Endometrial microvascular endothelial cells (primary cell): ENCODE data around the gene TRIM43B. TPM values are rescaled to one million over a fixed set of nuclear protein-coding genes. Genes with fewer than 3 reads are reported as not detected.
"Not testable (repeated sequence)": the region's sequence is repeated elsewhere in the genome, so short reads cannot be mapped to it uniquely, and the experiment has no call there.

Experiments used
- in situ Hi-C: cut with HindIII; loops from 2 replicates; pipeline ENCODE4 v1.10.0; 2017; ENCODE audit warnings: low sequenced_read_pairs, low pct_unique_long_range_greater_than_20kb; ENCODE audit errors: inconsistent ontology term
- total RNA-seq: library from RNA; depleted of rRNA; stranded (reverse); fragments of >200 nt; gene quantifications from one replicate; pipeline ENCODE4 v1.2.3, GENCODE V29; 2015; ENCODE audit errors: inconsistent ontology term

The TRIM43B gene
- total RNA-seq, result not detected

- in situ Hi-C loops, result not testable (repeated sequence)
Measured at GRCh38 chr2:95484654-95485053, at the start of gene TRIM43B. Gene TRIM43B (minus strand): TSS chr2:95484754. CDS start chr2:95482714, 2,040 bp downstream.

DNA sequence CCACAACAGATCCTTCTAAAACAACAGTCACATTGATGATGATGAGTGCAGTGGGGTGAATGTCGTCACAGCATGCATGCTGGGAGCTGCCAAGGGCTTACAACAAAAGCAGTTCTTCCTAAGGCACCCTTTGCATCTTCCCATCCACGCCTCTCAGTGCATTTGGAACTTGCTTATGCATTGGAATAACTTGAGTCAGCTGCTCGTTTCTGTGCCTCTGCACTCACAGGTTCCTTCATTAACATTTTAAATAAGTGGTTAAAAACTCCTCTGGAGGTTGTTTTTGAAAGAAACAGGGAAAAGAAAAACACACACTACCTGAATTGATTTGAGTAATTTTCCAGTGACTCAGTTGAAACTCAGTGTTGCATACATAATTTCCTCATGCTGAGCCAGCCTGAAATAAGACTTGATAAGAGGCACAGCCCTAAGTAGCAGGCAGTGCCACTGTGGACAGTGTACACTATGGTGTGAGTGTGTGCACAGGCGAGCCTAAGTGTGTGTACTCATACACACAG is 46.8 kb upstream of the TRIM43B start:
- in situ Hi-C loops, result no loop called here

DNA sequence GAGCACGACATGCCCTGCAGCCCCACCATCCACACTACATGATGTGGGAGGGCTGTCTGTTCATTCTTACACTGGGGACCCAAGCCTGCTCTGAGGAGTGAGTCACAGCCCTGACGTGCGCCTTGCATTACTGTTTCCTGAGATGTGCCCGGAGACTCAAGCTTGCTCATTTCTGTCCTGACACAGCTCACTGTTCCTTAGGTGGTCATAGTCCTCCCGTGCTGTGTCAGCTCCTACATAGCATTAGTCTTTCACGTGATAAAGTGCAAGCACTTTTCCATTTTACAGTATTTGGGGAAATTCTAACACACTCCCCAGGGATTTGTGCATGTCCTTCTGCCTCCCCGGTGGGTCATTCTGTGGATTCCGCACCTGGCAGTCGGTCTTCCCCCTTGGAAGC is 46.2 kb upstream of the TRIM43B start:
- in situ Hi-C loops, result no loop called here

DNA sequence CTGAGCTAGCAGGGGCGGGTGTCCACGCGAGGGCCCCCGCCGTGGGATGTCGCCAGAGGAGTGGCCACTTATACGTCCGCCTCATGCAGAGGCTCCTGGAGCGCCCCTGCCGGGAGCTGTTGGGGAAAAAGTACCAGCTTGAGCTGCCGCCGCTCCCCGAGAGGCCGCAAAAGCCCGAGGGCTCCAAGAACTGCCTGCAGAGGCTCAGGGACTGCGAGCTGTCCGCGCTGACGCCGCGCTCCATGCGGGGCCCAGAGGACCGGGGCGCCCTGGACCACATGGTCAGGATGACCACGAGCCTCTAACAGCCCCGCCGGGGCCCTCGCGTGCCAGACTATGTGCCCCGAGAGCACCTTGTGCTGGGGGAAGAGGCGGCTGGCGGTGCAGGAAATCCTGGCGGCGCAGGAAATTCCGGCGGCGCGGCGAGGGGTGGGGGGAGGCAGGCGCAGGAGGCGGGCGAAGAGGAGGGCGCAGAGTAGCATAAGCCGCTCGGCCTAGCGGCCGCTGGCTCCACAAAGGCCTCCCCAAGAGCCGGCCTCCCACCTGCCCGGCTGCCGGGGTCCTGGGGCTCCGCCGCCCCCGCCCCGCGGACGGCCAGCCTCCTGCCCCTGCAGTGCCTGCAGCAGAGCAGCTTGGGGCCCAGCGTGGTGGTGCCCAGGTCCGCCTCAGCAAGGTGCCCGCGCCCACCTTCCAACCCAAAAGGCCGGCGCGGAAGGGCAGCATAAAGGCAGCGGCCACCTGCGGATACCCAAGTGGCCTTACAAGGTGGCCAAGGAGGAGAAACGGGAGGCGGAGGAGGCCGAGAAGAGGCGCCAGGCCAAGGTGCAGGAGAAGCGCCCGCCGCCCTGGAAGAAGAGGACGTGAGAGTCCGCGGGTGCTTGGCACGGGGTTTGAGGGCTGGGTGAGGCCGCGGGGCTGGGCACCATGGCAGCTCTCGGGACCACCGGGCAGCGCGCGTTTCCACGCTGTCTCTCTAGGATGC is 42.1 kb upstream of the TRIM43B start:
- in situ Hi-C loops, result no loop called here

DNA sequence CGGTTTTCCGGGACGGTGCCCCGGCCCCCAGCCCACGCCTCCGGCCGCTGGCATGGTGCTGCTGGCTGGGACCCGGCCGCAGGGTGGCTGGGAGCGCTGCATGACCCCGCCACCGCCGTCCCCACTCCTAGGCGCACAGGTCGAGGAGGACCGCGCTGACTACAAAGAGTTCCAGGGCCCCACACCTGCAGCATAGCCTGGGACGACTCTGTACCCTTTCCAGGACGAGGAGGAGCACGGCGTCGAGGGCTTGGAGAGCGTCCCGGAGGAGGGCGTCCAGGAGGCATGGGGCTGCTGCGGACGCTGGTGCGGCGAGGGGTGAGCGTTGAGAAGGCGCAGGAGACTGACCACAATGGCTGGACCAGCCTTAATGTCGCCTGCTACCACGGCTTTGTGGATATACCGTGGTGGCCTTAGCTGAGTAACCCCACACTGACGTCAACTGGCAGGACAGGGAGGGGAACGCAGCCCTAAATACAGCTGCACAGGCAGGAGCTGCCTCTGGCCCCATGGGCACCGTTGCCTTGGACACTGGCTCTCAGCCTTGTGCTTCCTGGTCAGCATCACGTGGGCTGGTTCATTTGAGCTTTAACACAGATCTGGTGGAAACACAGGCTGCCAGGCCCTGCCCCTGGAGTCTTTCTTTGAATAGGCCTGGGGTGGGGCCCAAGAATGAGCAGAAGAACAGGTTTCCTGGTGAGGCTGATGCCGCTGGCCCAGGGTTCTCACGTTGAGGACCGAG is 40.9 kb upstream of the TRIM43B start:
- in situ Hi-C loops, result no loop called here

GRCh38 chr2:95524195-95524594 is 39.6 kb upstream of the TRIM43B start:
- in situ Hi-C loops, result no loop called here

- in situ Hi-C loops, result no loop called here
Measured at GRCh38 chr2:95514718-95515117, 30.2 kb upstream of the TRIM43B start.

- in situ Hi-C loops, result not testable (repeated sequence)
Measured at GRCh38 chr2:95514226-95514625, 29.7 kb upstream of the TRIM43B start.

GRCh38 chr2:95509408-95509807 is 24.9 kb upstream of the TRIM43B start:
- in situ Hi-C loops, result no loop called here

DNA sequence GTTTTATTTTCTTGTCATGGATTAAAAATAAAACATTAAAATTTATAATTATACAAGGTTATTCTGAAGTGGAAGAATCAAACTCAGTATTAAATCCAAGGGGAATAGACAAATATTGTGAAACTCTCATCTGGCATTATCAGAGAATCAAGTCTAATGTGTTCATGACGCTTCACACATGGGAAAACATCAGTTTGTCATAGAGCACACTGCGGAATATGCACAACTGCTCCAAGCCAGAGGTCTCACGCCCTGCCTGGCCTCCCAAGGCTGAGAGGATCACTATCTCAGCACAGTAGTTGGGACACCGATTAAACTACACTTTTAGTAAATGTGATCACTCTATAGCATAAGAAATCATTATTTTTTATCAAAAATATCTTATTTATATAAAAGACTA is 20.7 kb upstream of the TRIM43B start:
- in situ Hi-C loops, result no loop called here

GRCh38 chr2:95500854-95501253 is 16.3 kb upstream of the TRIM43B start:
- in situ Hi-C loops, result no loop called here

- in situ Hi-C loops, result not testable (repeated sequence)
Measured at GRCh38 chr2:95492076-95492475, 7.5 kb upstream of the TRIM43B start.

DNA sequence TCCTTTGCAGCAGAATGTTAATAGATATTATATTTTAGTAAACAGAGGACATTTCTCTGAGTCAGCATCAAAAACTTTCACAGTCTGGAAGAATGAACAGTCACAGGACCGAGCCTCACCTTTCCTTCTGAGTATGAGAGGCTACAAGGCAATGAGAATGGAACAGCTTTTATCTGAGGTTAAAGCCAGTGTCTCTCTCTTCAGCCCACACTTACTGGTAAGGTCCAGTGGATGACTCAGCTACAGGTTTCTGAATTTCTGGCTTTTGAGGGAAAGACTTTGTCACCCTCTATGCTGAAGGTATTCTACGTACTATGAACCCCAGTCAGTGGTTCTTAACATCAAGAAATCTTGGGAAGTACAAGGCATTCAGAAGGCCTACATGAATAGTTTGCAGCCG is 9.5 kb downstream of the TRIM43B start:
- in situ Hi-C loops, result not testable (repeated sequence)

- in situ Hi-C loops, result not testable (repeated sequence)
Measured at GRCh38 chr2:95467984-95468383, 16.6 kb downstream of the TRIM43B start.

DNA sequence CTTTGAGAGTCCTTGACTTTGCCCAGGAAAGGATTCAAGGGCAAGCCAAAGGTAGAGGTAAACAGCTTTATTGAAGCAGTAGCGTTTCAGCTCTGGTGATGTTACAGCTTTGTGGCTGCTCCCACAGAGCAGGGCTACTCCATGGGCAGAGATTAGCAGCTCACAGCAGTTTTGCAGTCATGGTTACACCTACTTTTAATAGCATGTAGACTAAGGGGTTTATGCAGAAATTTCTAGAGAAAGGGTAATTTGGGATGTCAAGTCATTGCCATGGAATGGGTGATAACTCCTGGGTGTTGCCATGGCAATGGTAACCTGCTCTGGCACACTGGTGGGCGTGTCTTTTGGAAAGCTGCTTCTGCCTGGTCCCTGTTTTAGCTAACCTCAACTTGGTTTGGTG is 18.0 kb downstream of the TRIM43B start:
- in situ Hi-C loops, result not testable (repeated sequence)

DNA sequence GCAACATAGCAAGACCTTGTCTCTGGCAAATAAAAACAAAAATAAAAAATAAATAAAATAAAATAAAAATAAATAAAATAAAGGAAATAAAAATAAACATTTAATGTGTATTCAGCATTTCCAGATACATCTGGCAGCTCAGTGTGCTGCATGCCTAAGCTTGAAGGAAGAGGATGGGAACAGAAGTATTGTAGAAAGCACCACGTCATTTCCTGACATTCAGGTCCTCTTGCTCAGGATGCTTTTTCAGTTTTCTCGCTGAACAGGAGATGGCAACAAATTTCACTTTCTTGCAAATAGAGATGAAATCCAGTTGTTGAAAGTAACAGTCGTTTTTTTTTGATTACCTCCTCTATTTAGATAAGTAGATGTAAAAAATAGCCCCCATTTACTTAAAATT is 21.3 kb downstream of the TRIM43B start:
- in situ Hi-C loops, result not testable (repeated sequence)

DNA sequence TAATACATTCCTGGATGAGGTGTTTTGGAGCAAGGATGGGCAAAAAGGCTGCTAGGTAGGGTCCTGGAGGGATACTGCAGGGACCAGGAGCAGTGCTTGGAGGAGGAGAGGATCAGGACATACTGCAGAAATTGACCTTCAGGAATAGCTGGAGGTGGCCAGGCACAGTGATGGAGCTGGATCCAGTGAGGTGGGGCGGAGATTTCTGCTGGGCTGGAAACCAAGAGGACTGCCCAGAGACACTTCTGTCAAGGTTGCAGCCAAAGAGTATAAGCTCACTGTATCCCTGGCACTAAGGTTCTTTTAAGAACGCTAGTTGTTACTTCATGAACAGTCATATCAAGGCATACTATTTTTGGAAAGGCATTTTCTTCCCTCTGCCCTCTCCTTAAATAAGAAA is 39.2 kb downstream of the TRIM43B start:
- in situ Hi-C loops, result not testable (repeated sequence)

DNA sequence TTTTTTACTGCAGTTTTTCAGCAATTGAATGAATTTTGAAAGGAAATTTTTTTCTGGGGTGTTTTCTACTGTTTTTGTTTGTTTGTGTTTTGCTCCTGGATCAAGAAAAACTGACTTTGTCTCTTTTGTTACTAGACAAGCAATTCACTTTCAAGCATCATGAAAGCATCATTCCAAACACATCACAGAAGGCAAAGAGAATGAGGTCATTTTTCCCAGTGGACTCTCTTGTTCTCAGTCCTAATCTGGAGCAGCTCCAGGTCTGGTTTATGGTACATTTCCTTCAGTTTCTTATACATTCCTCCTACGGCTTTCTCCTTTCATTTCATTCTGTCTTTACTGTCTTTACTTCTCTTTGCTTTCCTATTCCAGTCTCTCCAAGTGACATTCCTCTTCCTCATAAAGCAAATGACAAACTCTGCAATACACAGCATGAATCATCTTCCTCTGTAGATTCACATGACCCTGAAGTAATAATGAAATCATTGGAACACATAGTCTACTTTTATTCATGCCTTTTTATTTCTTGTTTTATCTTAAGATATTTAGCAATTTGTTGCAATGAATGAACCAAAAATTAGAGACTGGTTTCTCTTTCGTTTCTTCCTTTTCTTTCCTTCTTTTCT is 42.0 kb downstream of the TRIM43B start:
- in situ Hi-C loops, result not testable (repeated sequence)

- in situ Hi-C loops, result not testable (repeated sequence)
Measured at GRCh38 chr2:95435872-95436209, 48.7 kb downstream of the TRIM43B start.
